Smooth muscle cell (in vitro differentiated cells): ENCODE measurements around the gene ACKR3. TPM values are rescaled to one million over a fixed set of nuclear protein-coding genes. Genes with fewer than 3 reads are reported as not detected.

ENCODE experiments used
- DNase-seq: peaks from one replicate; lab custom pipeline; 2025; ENCODE audit not compliant: unreplicated experiment; lab: John Stamatoyannopoulos, UW
- H2AFZ ChIP-seq: fragments of 200-600 bp; sonication (generic); 2 replicates; pipeline ENCODE4 v1.6.0; 2016; ENCODE audit warnings: antibody characterized with exemption, low read depth, mild to moderate bottlenecking
- H3F3A ChIP-seq: fragments of 200-600 bp; sonication (generic); 2 replicates; pipeline ENCODE4 v1.6.0; 2017; ENCODE audit warnings: antibody characterized with exemption, low read depth
- H3K27ac ChIP-seq: fragments of 200-600 bp; sonication (generic); 2 replicates; pipeline ENCODE4 v1.5.1; 2016; ENCODE audit warnings: low read depth, mild to moderate bottlenecking
- H3K27me3 ChIP-seq: fragments of 200-600 bp; sonication (generic); 2 replicates; pipeline ENCODE4 v1.6.1; 2016; ENCODE audit warnings: low read depth, mild to moderate bottlenecking
- H3K36me3 ChIP-seq: fragments of 200-600 bp; sonication (generic); 2 replicates; pipeline ENCODE4 v1.5.1; 2016; ENCODE audit warnings: low read depth
- H3K4me1 ChIP-seq: fragments of 200-600 bp; sonication (generic); 2 replicates; pipeline ENCODE4 v1.5.1; 2016; ENCODE audit warnings: low read depth
- H3K4me2 ChIP-seq: fragments of 200-600 bp; sonication (generic); 2 replicates; pipeline ENCODE4 v1.6.0; 2016; ENCODE audit warnings: mild to moderate bottlenecking
- H3K4me3 ChIP-seq: fragments of 200-600 bp; sonication (generic); 2 replicates; pipeline ENCODE4 v1.5.1; 2016; ENCODE audit warnings: mild to moderate bottlenecking
- H3K79me2 ChIP-seq: fragments of 200-600 bp; sonication (generic); 2 replicates; pipeline ENCODE4 v1.6.0; 2016; ENCODE audit warnings: low read depth, mild to moderate bottlenecking
- H3K9ac ChIP-seq: fragments of 200-600 bp; sonication (generic); 2 replicates; pipeline ENCODE4 v1.6.0; 2016; ENCODE audit warnings: low read depth
- H3K9me3 ChIP-seq: fragments of 200-600 bp; sonication (generic); replicated peaks from 2 replicates; pipeline ENCODE4 v1.5.1; 2016; ENCODE audit warnings: low read depth
- H4K20me1 ChIP-seq: fragments of 200-600 bp; sonication (generic); 2 replicates; pipeline ENCODE4 v1.6.0; 2016; ENCODE audit warnings: low read depth
- CTCF ChIP-seq: fragments of 200-600 bp; sonication (generic); IDR thresholded peaks from 2 replicates; pipeline ENCODE4 v1.5.1; 2017; ENCODE audit warnings: borderline replicate concordance, mild to moderate bottlenecking, antibody characterized with exemption; ENCODE audit not compliant: insufficient read depth, poor library complexity, severe bottlenecking
- WGBS: methylation state at CpG from one replicate; pipeline ENCODE4 v1.1.7; 2016; ENCODE audit warnings: low lambda C conversion rate; 5-methylcytosine and 5-hydroxymethylcytosine counted together
- polyA plus RNA-seq: library from polyadenylated mRNA; unstranded; fragments of >200 nt; fragmentation: Nextera tagmentation; extraction: Ambion mirVana; gene quantifications from 2 replicates; pipeline ENCODE4 v1.2.1, GENCODE V29; 2016
- total RNA-seq: library from RNA; depleted of rRNA; stranded (reverse); fragments of >200 nt; gene quantifications from 2 replicates; pipeline ENCODE4 v1.2.3, GENCODE V29; 2014

Gene ACKR3
- total and polyA plus RNA-seq, 2 experiments from 2014 or later, result 44.6 to 72.5 TPM

DNA sequence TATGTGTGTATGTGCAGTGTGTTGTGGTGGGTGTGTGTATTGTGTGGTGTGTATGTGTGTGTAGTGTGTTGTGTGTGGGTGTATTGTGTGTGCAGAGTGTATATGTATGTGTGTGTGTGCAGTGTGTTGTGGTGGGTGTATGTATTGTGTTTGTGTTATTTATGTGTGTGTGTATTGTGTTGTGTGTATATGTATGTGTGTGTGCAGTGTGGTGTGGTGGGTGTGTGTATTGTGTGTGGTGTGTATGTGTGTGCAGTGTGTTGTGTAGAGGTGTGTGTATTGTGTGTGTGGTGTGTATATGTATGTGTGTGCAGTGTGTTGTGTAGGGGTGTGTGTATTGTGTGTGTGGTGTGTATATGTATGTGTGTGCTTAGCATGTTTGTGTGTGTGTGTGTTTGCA lies 24.3 kb downstream of the ACKR3 start:
- TF ChIP-seq CTCF, result no peak
- Histone ChIP-seq H3K4me1 (no peaks in the 10 kb centered on the region), H3K4me3 (no peak overlapping the region), H2AFZ (no peak overlapping the region), H3K27me3 (no peaks in the 10 kb centered on the region), H3K4me2 (no peak overlapping the region), H3K9ac (no peak overlapping the region), H3K79me2 (no peaks in the 10 kb centered on the region), H3F3A (no peaks in the 10 kb centered on the region), H3K36me3 (no peaks in the 10 kb centered on the region), H3K9me3 (no peaks in the 10 kb centered on the region), H3K27ac (no peak overlapping the region), H4K20me1 (no peaks in the 10 kb centered on the region)
- no peak for DNase-seq

DNA sequence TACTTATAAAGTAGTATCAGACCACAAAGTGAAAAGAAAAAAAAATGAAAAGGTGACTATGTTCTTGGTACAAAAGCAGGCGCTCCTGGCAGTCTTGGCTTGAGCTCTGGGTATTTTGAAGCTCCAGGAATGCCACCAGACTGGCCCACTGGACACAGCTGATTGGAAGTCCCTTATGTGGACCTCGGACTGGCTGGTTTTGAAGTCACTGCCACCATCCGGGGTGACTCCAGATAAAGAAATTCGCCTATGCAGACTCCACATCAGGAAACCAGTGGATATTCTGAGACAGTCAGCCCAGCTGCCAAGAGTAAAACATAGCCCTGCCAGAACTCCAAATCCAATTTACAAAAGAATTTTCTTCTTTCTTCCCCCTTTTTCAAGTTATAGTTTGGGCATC lies 28.0 kb downstream of the ACKR3 start:
- WGBS, result 86% methylated on average over 4 of the region's 4 CpGs
- TF ChIP-seq CTCF, result no peak
- no peaks in the 10 kb centered on the region for H3F3A ChIP-seq
- H3K9ac ChIP-seq, result no peak overlapping the region
- H3K4me3 ChIP-seq, result no peak overlapping the region
- H3K79me2 ChIP-seq, result no peaks in the 10 kb centered on the region
- H3K36me3 ChIP-seq, result no peaks in the 10 kb centered on the region
- H3K4me1 ChIP-seq, result no peaks in the 10 kb centered on the region
- DNase-seq, result no peak
- H3K9me3 ChIP-seq, result no peaks in the 10 kb centered on the region
- no peaks in the 10 kb centered on the region for H3K27me3 ChIP-seq
- H3K4me2 ChIP-seq, result no peak overlapping the region
- no peak overlapping the region for H2AFZ ChIP-seq
- H3K27ac ChIP-seq, result no peak overlapping the region
- H4K20me1 ChIP-seq, result no peaks in the 10 kb centered on the region

- 92% methylated on average over 5 of the region's 5 CpGs for WGBS
- H2AFZ ChIP-seq, result no peak overlapping the region
These were observed 29.4 kb downstream of the ACKR3 start for GRCh38 chr2:236599059-236599458.

More at GRCh38 chr2:236599059-236599458, 29.4 kb downstream of the ACKR3 start:
- H3K27ac ChIP-seq, result no peak overlapping the region
- no peak overlapping the region for H3K9ac ChIP-seq
- H3K79me2 ChIP-seq, result no peaks in the 10 kb centered on the region
- H3K4me2 ChIP-seq, result no peak overlapping the region
- H3K9me3 ChIP-seq, result no peaks in the 10 kb centered on the region
- no peaks in the 10 kb centered on the region for H3F3A ChIP-seq
- no peaks in the 10 kb centered on the region for H3K36me3 ChIP-seq
- no peak for TF ChIP-seq CTCF
- H3K4me1 ChIP-seq, result no peaks in the 10 kb centered on the region
- H4K20me1 ChIP-seq, result no peaks in the 10 kb centered on the region
- no peak for DNase-seq
- H3K27me3 ChIP-seq, result no peaks in the 10 kb centered on the region
- no peak overlapping the region for H3K4me3 ChIP-seq
